ENCODE data around the gene TSPAN9. TPM values are rescaled to one million over a fixed set of nuclear protein-coding genes. Genes with fewer than 3 reads are reported as not detected.
A peak's percentile ranks its signal among the peaks of the same experiment; 100 is the strongest.

TSPAN9 gene
- polyA plus RNA-seq, 1 donor (not counting 4 experiments of a cell fraction or from before 2014, with no cell fraction given), result 27.5 TPM

DNA sequence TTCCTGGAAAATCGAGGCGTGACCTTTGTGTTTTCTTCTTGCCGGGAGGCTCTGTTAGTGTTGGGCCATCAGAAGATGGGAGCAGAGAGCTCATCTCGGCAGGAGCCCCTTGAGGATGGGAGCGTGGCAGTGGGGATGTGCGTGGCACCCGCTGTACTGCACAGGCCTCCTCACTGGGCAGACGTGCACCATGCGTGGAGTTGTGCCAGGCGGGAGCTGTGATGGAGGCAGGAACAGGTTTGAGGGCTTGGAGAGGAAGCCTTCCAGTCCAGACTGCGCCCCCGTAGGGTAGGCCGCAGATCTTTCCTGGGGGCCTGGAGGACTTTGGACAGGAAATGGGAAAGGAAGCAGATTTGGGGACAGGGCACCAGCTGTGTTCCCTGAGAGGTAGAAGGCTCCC lies 197.5 kb downstream of the TSPAN9 start:
- TF ChIP-seq, protein P1, sequence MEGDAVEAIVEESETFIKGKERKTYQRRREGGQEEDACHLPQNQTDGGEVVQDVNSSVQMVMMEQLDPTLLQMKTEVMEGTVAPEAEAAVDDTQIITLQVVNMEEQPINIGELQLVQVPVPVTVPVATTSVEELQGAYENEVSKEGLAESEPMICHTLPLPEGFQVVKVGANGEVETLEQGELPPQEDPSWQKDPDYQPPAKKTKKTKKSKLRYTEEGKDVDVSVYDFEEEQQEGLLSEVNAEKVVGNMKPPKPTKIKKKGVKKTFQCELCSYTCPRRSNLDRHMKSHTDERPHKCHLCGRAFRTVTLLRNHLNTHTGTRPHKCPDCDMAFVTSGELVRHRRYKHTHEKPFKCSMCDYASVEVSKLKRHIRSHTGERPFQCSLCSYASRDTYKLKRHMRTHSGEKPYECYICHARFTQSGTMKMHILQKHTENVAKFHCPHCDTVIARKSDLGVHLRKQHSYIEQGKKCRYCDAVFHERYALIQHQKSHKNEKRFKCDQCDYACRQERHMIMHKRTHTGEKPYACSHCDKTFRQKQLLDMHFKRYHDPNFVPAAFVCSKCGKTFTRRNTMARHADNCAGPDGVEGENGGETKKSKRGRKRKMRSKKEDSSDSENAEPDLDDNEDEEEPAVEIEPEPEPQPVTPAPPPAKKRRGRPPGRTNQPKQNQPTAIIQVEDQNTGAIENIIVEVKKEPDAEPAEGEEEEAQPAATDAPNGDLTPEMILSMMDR (optimal IDR thresholded peaks at IDR 0.05 in 1 of 3, IDR thresholded peaks at IDR 0.05 in 1 of 3, conservative IDR thresholded peaks at IDR 0.05 in 1 of 3; ENCODE audit: extremely low read depth in 1 of 3, insufficient read depth in 2 of 3, low read length in 3 of 3), result no peak
- no peak for TF ChIP-seq EZH2 (IDR thresholded peaks at IDR 0.05; ENCODE audit: low read length)
- H3K27me3 ChIP-seq (ENCODE audit: control insufficient read depth, extremely low read depth, insufficient read depth, low read length), result peaks cover 4% of the 10 kb centered on the region
- no peak for DNase-seq (ENCODE audit: low read depth, low spot score)
- peaks cover 7% of the 10 kb centered on the region for H4K20me1 ChIP-seq (ENCODE audit: control insufficient read depth, extremely low read depth, insufficient read depth, low read length)
- H3K9me3 ChIP-seq (ENCODE audit: control insufficient read depth, low read depth, low read length), result no peaks in the 10 kb centered on the region
- no peak overlapping the region for H3K9ac ChIP-seq (ENCODE audit: control insufficient read depth, extremely low read depth, insufficient read depth, low read length)
- no peak overlapping the region for H3K4me2 ChIP-seq (ENCODE audit: control insufficient read depth, extremely low read depth, insufficient read depth, low read depth, low read length)
- H3K27ac ChIP-seq (ENCODE audit: control insufficient read depth, insufficient read depth, low read length), result no peak overlapping the region
- no peaks in the 10 kb centered on the region for H3K36me3 ChIP-seq (ENCODE audit: control insufficient read depth in 2 of 2, extremely low read depth in 1 of 2, insufficient read depth in 2 of 2, low read length in 2 of 2)
- no peaks in the 10 kb centered on the region for H3K79me2 ChIP-seq (ENCODE audit: control insufficient read depth, insufficient read depth, low read length)
- H3K9me1 ChIP-seq (ENCODE audit: control insufficient read depth, extremely low read depth, insufficient read depth, low read length), result no peaks in the 10 kb centered on the region
- dilution Hi-C loops (cut with MboI; ENCODE audit: extremely low pct_ligation_motif_present, low sequenced_read_pairs), result no loop called here
- FAIRE-seq, result no peak
- H3K4me3 ChIP-seq (ENCODE audit: control insufficient read depth in 2 of 3, extremely low read depth in 1 of 3, insufficient read depth in 2 of 3, low read depth in 1 of 3, low read length in 3 of 3), result no peak overlapping the region
- peaks cover 5% of the 10 kb centered on the region for H3K4me1 ChIP-seq (ENCODE audit: control insufficient read depth, extremely low read depth, insufficient read depth, low read length)
- H2AFZ ChIP-seq (ENCODE audit: control insufficient read depth, low read length), result no peak overlapping the region

DNA sequence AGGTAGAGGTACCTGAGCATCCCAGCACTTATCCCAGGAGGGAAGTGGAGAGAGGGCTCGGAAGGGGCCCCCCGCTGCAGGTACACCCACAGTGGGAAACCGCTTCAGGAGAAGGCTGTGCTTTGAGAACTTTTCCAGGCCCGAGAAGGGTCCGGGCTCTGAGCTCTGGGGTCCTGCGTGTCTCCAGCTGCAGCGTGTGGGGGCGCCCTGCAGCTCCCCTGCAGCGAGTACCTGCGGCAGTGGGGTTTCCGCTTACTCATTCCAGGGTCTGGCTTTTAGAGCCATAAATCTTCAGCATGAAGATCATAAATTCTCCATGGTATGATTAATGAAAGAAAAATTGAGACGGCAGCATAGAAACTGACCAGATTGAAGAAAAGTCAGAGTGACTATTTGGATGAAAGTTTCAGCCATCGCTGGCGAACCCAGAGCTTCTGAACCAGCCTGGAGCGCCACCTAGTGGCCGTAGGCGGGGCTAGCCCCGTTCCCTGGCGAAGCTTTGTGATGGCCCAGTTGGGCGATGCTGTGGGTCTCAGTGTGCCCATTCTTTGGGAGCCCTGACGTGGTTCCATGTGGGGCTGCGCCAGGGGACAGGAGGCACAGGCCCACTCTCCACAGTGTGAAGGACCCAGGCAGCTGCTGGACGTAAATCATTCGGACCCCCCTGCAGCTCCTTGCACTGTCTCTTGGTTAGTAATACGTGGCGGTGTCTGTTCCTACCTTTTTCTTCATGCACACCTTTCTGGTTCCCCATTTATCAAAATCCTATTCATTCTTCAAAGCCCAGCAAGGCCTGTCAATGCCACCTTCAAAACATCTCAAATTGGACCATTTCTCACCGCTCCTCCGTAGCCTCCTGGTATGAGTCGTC lies 198.2 kb downstream of the TSPAN9 start:
- Histone ChIP-seq H3K36me3 (ENCODE audit: control insufficient read depth in 2 of 2, extremely low read depth in 1 of 2, insufficient read depth in 2 of 2, low read length in 2 of 2) (no peaks in the 10 kb centered on the region), H3K9ac (ENCODE audit: control insufficient read depth, extremely low read depth, insufficient read depth, low read length) (no peak overlapping the region), H3K4me1 (ENCODE audit: control insufficient read depth, extremely low read depth, insufficient read depth, low read length) (peaks cover 5% of the 10 kb centered on the region), H3K4me3 (ENCODE audit: control insufficient read depth in 2 of 3, extremely low read depth in 1 of 3, insufficient read depth in 2 of 3, low read depth in 1 of 3, low read length in 3 of 3) (no peak overlapping the region), H3K4me2 (ENCODE audit: control insufficient read depth, extremely low read depth, insufficient read depth, low read depth, low read length) (no peak overlapping the region), H4K20me1 (ENCODE audit: control insufficient read depth, extremely low read depth, insufficient read depth, low read length) (peaks cover 7% of the 10 kb centered on the region), H3K27ac (ENCODE audit: control insufficient read depth, insufficient read depth, low read length) (no peak overlapping the region), H3K27me3 (ENCODE audit: control insufficient read depth, extremely low read depth, insufficient read depth, low read length) (peaks cover 4% of the 10 kb centered on the region), H2AFZ (ENCODE audit: control insufficient read depth, low read length) (no peak overlapping the region), H3K9me1 (ENCODE audit: control insufficient read depth, extremely low read depth, insufficient read depth, low read length) (no peaks in the 10 kb centered on the region), H3K9me3 (ENCODE audit: control insufficient read depth, low read depth, low read length) (no peaks in the 10 kb centered on the region), H3K79me2 (ENCODE audit: control insufficient read depth, insufficient read depth, low read length) (no peaks in the 10 kb centered on the region)
- FAIRE-seq, result peak; percentile 32
- DNase-seq (ENCODE audit: low read depth, low spot score), result peak; percentile 9
- no peak for TF ChIP-seq EZH2 (IDR thresholded peaks at IDR 0.05; ENCODE audit: low read length)
- TF ChIP-seq, protein P1 (optimal IDR thresholded peaks at IDR 0.05 in 1 of 3, IDR thresholded peaks at IDR 0.05 in 1 of 3, conservative IDR thresholded peaks at IDR 0.05 in 1 of 3; ENCODE audit: extremely low read depth in 1 of 3, insufficient read depth in 2 of 3, low read length in 3 of 3), result peak; percentile 90 to 98 (median 94)
- dilution Hi-C loops (cut with MboI; ENCODE audit: extremely low pct_ligation_motif_present, low sequenced_read_pairs), result no loop called here
